GM12892 (cell line): Measurements from ENCODE around the gene SEC61B. TPM values are rescaled to one million over a fixed set of nuclear protein-coding genes. Genes with fewer than 3 reads are reported as not detected.

Experiments
- DNase-seq: peaks from one replicate; pipeline ENCODE4 v3.0.0; 2011; ENCODE audit not compliant: insufficient read length
- FAIRE-seq: peaks from 2 replicates; lab custom pipeline; 2011; peaks lifted over from hg19 to GRCh38; lab: Jason Lieb, UNC
- POLR2A ChIP-seq: IDR thresholded peaks from 2 replicates; pipeline ENCODE4 v1.6.1; 2011; ENCODE audit warnings: low read depth, low read length, control low read depth
- POLR2AphosphoS5 ChIP-seq: IDR thresholded peaks from 2 replicates; pipeline ENCODE4 v1.6.1; 2011; ENCODE audit warnings: low read depth, low read length, control low read depth
- TAF1 ChIP-seq: IDR thresholded peaks from 2 replicates; pipeline ENCODE4 v1.6.1; 2011; ENCODE audit warnings: low read depth, mild to moderate bottlenecking, control low read depth, low read length, borderline replicate concordance
- polyA plus RNA-seq: library from polyadenylated mRNA; unstranded; fragments of >200 nt; gene quantifications from one replicate; pipeline ENCODE4 v1.2.1, GENCODE V29; 2012; ENCODE audit warnings: missing spikeins, inconsistent platforms; ENCODE audit not compliant: missing spikeins

The SEC61B gene
- 245 TPM for polyA plus RNA-seq

GRCh38 chr9:99221621-99222415 is at the start of gene SEC61B, which contains the start of gene ALG2:
TSS of gene SEC61B (plus strand) at chr9:99222282. CDS start at chr9:99222364, 82 bp downstream.
TSS of gene ALG2 (minus strand) at chr9:99221942. CDS start at chr9:99221894, 48 bp downstream.
- FAIRE-seq (peak; percentile 97), DNase-seq (peak; percentile 90)

GRCh38 chr9:99173570-99174504 is 48.2 kb upstream of the SEC61B start:
- DNase-seq (no peak), FAIRE-seq (peak; percentile 81)
- TF ChIP-seq TAF1 = no peak
- TF ChIP-seq POLR2A = no peak
- TF ChIP-seq POLR2AphosphoS5 = no peak

More at GRCh38 chr9:99221621-99222415, at the start of gene SEC61B, which contains the start of gene ALG2:
- TF ChIP-seq POLR2A = peak; percentile 97
- peak; percentile 87 for TF ChIP-seq TAF1
- TF ChIP-seq POLR2AphosphoS5 = peak; percentile 93

- no peak for DNase-seq
- no peak for FAIRE-seq
- TF ChIP-seq POLR2A = no peak
- TF ChIP-seq TAF1 = no peak
- TF ChIP-seq POLR2AphosphoS5 = no peak
Measured at GRCh38 chr9:99176527-99177013, 45.5 kb upstream of the SEC61B start.

GRCh38 chr9:99177576-99178366 is 44.3 kb upstream of the SEC61B start:
- DNase-seq = no peak
- no peak for FAIRE-seq
- TF ChIP-seq TAF1 (no peak), POLR2A (no peak), POLR2AphosphoS5 (no peak)

GRCh38 chr9:99178912-99179872 is 42.9 kb upstream of the SEC61B start:
- no peak for DNase-seq
- FAIRE-seq = no peak
- no peak for TF ChIP-seq POLR2A

GRCh38 chr9:99180199-99180598 is 41.9 kb upstream of the SEC61B start:
- FAIRE-seq (peak; percentile 27), DNase-seq (no peak)
- TF ChIP-seq POLR2AphosphoS5 (no peak), TAF1 (no peak), POLR2A (no peak)

GRCh38 chr9:99180662-99181061 is 41.4 kb upstream of the SEC61B start:
- TF ChIP-seq POLR2A (no peak), TAF1 (no peak), POLR2AphosphoS5 (no peak)
- FAIRE-seq (no peak), DNase-seq (no peak)

GRCh38 chr9:99181206-99181605 is 40.9 kb upstream of the SEC61B start:
- FAIRE-seq = peak; percentile 56
- no peak for TF ChIP-seq TAF1
- TF ChIP-seq POLR2A = no peak
- no peak for TF ChIP-seq POLR2AphosphoS5
- no peak for DNase-seq

- DNase-seq = no peak
- TF ChIP-seq POLR2AphosphoS5 = 0 out of 2 replicates have a peak, but pooled peaks have one; percentile 17
- TF ChIP-seq POLR2A = peak; percentile 34; the same call in 1 of the 2 replicates
- no peak for TF ChIP-seq TAF1
- FAIRE-seq = peak; percentile 79
Measured at GRCh38 chr9:99181621-99182020, 40.5 kb upstream of the SEC61B start.

GRCh38 chr9:99182356-99182755 is 39.7 kb upstream of the SEC61B start:
- TF ChIP-seq POLR2AphosphoS5 = no peak
- TF ChIP-seq TAF1 = no peak
- TF ChIP-seq POLR2A = no peak
- no peak for DNase-seq
- FAIRE-seq = no peak
